Bronchial epithelial cell (primary cell): ENCODE results near the gene TK2. TPM values are rescaled to one million over a fixed set of nuclear protein-coding genes. Genes with fewer than 3 reads are reported as not detected.

Experiments
- DNase-seq: peaks from one replicate; pipeline ENCODE4 v3.0.0-alpha.2; 2010; ENCODE audit warnings: low read depth
- FAIRE-seq: peaks from 2 replicates; lab custom pipeline; 2011; peaks lifted over from hg19 to GRCh38; lab: Jason Lieb, UNC
- H3K27me3 ChIP-seq: 2 replicates; pipeline ENCODE4 v1.5.1; 2011; ENCODE audit warnings: low read length; ENCODE audit not compliant: control insufficient read depth, insufficient read depth
- H3K36me3 ChIP-seq: 2 replicates; pipeline ENCODE4 v1.5.1; 2011; ENCODE audit warnings: low read length; ENCODE audit not compliant: control insufficient read depth, insufficient read depth
- H3K4me3 ChIP-seq: 2 replicates; pipeline ENCODE4 v1.5.1; 2011; ENCODE audit warnings: mild to moderate bottlenecking, low read depth, low read length, control low read depth
- total RNA-seq: library from RNA; depleted of rRNA; stranded (reverse); fragments of >200 nt; gene quantifications from 2 replicates; pipeline ENCODE4 v1.2.1, GENCODE V29; 2014
- TF ChIP-seq, protein P1 (sequence below): IDR thresholded peaks from 2 replicates; pipeline ENCODE4 v1.5.1; 2011; ENCODE audit warnings: mild to moderate bottlenecking, moderate library complexity, low read length, control low read depth, inconsistent platforms; ENCODE audit not compliant: insufficient read depth, severe bottlenecking

TK2 gene
- total RNA-seq, 1 donor from 2014 or later, result 8.7 TPM

DNA sequence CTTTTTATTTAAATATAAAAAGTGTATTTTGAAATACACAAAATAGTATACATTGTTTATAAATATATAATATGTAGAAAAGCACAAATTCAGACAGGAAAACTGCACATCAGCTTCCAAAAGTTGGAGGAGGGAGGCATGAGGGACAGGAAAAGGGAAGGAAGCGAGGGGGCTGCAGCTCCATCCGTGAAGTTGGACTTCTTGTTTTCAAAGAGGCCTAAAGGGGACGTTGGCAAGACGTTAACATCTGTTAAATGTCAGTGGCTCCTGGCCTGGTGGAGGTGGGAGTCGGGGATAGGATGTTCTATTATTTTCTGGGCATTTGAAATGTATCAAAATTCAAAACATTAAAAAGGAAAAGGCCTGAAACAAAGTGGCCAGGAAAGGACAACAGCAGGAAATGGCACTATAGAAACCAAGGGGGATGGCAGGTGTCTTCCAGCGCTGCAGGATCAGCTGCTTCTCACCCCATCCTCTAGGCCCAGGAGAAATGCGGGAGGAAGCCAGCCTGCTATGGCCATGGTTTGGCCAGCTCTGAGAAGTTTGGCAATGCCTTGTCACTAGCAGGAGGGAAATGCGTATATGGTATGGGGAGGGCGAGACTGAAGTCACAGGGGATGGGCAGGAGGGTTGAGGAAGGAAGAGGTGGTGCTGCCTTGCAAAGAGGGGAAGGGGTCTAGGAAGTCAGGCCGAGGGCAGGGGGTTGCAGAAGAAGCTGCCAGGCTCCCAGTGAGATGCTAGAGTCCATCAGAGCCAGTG lies 35.7 kb upstream of the TK2 start:
- DNase-seq (no peak), FAIRE-seq (no peak)
- Histone ChIP-seq H3K4me3 (no peak overlapping the region), H3K27me3 (no peaks in the 10 kb centered on the region), H3K36me3 (no peaks in the 10 kb centered on the region)
- TF ChIP-seq, protein P1, sequence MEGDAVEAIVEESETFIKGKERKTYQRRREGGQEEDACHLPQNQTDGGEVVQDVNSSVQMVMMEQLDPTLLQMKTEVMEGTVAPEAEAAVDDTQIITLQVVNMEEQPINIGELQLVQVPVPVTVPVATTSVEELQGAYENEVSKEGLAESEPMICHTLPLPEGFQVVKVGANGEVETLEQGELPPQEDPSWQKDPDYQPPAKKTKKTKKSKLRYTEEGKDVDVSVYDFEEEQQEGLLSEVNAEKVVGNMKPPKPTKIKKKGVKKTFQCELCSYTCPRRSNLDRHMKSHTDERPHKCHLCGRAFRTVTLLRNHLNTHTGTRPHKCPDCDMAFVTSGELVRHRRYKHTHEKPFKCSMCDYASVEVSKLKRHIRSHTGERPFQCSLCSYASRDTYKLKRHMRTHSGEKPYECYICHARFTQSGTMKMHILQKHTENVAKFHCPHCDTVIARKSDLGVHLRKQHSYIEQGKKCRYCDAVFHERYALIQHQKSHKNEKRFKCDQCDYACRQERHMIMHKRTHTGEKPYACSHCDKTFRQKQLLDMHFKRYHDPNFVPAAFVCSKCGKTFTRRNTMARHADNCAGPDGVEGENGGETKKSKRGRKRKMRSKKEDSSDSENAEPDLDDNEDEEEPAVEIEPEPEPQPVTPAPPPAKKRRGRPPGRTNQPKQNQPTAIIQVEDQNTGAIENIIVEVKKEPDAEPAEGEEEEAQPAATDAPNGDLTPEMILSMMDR, result no peak

DNA sequence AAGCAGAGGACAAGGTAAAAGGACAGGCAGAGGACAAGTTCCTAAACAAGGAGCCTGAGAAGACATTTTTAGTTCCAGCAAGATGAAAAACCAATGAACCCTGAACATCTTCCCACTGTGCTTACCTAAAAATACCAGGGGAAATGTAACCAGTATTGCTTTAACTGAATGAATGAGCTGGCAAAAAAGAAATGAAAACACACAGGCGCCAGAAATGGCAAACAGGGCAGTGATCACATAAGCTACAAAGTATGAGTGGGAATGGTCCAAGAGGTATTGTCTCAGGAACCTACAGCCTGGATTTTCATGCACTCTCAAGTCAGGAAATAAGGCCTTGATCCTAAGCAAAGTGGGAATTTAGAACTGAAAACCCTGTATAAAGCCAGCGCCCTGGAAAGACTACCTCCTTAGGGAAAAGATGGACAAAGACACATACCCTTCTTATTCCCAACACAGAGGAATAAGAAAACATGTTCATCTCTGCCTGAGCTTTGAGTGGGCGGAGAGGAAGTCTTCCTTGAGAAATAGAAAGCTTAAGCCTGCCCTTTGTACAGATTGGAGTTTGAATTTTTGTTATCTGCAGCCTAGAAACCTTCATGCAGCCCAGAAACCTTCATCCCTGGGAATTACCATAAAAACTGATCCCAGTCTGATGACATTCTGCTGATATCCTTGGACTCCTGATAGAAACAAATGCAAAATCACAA lies 31.5 kb upstream of the TK2 start:
- Histone ChIP-seq H3K36me3 (no peaks in the 10 kb centered on the region), H3K27me3 (peaks cover 15% of the 10 kb centered on the region), H3K4me3 (no peak overlapping the region)
- FAIRE-seq, result no peak
- TF ChIP-seq, protein P1, result no peak
- DNase-seq, result no peak

DNA sequence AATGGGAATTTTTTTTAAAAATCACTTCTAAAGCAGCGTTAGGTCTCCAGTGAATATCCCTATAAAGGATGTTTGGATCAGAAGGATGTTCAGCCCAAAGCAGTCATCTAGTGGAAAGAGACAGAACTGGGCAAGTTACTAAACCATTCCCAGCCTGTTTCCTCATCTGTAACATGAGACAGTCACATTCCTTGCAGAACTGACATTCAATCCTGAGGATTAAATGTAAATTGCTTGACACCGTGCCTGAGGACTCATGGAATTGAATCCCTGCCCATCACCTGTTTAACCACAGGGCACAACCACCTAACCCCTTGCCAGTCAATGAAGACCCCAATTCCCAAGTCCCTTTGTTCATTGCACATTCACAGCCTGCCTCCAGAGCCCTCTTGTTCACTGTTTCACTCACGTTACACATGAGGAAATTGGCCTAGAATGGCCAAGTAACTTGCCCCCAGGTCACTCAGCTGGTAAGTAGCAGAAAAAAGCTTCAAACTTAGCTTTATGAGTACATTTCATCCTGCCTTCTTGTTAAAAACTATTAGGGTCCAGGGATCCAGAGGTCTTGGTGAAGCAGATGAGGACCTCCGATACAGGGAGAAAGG lies 30.8 kb upstream of the TK2 start:
- FAIRE-seq (peak; percentile 58), DNase-seq (peak; percentile 82)
- Histone ChIP-seq H3K27me3 (peaks cover 15% of the 10 kb centered on the region), H3K36me3 (no peaks in the 10 kb centered on the region), H3K4me3 (no peak overlapping the region)
- TF ChIP-seq, protein P1, result no peak

DNA sequence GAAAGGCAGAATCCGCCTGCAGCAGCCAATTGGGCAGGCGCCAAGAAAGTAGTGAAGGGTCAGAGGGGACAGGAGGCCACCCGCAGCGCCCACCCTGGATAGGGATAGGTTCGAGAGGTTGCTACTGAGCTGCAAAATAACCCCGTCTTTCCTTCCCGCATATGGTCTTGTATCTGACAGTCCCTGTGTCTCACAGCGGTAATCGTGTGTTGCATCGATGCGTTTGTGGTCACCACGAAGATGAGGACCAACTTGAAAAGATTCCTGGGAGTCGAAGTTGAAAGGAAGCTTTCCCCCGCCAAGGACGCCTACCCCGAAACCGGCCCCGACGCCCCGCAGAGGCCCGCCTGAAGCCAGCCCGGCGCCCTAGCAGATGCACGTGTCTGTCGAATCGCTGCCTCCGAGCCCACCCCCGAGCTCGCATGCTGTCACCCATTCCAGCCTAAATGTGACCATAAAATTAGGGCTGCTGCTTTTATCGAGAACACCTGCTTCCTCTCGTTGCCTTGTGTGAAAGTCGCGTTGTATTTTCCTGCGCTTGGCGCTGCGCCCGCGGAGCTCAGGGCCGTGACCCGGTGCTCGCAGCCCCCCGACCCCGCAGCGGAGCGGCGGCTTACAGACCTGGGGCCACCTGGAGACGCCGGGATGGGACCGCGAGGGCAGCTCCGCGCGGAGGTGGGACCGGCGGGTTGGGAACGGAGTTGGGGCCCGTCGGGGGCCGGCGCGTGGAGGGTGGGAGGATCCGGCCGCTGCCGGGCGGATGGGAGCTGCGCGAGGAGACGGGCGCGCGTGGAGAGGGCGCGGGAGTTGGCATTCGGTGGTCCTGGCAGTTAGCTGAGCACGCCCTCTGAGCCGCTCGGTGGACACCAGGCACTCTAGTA lies 29.0 kb upstream of the TK2 start, which contains the start of gene CMTM2:
CMTM2 (plus strand) TSS at position 813 of the 881 bp plus-strand sequence. CDS start 145 bp downstream, outside the sequence.
- TF ChIP-seq, protein P1, result no peak
- H3K36me3 ChIP-seq, result no peaks in the 10 kb centered on the region
- FAIRE-seq (no peak), DNase-seq (no peak)
- no peak within 1 kb of the TSS for H3K4me3 ChIP-seq
- H3K27me3 ChIP-seq, result peaks cover 15% of the 10 kb centered on the region

DNA sequence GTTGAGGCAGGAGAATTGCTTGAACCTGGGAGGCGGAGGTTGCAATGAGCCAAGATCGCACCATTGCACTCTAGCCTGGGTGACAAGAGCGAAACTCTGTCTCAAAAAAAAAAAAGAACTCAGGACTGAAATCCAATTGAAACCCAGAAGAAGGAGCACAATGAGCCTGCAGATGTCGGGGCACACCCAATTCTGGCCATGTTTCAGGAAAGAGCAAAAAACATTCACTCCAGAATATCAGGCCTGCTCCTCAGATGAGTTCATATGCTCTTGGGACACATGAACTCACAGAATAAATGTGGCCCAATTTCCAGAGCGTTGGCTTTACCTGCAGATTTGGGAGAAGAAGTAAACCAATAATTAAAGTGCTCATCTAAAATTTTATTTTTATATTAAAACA lies 26.4 kb upstream of the TK2 start:
- TF ChIP-seq, protein P1, result no peak
- DNase-seq (no peak), FAIRE-seq (no peak)
- no peak overlapping the region for H3K4me3 ChIP-seq
- no peaks in the 10 kb centered on the region for H3K36me3 ChIP-seq
- H3K27me3 ChIP-seq, result peaks cover 15% of the 10 kb centered on the region
